22Rv1 (cell line): Measurements from ENCODE around the gene TLE3.

Source experiments
- H3K27ac ChIP-seq: fragments of 450-650 bp; 2 replicates; pipeline ENCODE4 v1.5.1; 2017
- ZFX ChIP-seq: fragments of 450-650 bp; IDR thresholded peaks from 2 replicates; pipeline ENCODE4 v1.6.1; 2017; ENCODE audit warnings: antibody characterized with exemption, borderline replicate concordance
- TF ChIP-seq, protein P1 (sequence below): fragments of 450-650 bp; IDR thresholded peaks from 2 replicates; pipeline ENCODE4 v1.5.1; 2017; ENCODE audit warnings: mild to moderate bottlenecking

TLE3 gene

DNA sequence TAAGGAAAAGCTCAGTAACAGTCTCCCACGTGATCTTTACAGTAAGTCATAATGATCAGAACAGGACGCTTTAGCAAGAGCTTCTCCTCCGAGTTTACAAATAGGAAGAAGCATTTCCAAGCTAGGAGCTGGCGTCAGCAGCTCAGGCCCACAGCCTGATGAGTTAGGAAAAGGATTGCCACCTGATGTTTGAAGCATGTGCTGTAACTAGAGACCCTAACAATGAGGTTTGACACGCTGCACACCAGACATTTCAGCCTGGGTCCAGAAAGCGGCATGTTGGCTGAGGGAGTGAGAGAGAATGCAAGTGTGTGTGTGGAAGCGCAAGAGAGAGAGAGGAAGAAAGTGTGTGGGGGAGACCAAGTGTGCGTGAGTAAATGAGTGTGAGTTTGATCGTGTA lies 47.3 kb downstream of the TLE3 start:
- TF ChIP-seq ZFX = no peak
- TF ChIP-seq, protein P1, sequence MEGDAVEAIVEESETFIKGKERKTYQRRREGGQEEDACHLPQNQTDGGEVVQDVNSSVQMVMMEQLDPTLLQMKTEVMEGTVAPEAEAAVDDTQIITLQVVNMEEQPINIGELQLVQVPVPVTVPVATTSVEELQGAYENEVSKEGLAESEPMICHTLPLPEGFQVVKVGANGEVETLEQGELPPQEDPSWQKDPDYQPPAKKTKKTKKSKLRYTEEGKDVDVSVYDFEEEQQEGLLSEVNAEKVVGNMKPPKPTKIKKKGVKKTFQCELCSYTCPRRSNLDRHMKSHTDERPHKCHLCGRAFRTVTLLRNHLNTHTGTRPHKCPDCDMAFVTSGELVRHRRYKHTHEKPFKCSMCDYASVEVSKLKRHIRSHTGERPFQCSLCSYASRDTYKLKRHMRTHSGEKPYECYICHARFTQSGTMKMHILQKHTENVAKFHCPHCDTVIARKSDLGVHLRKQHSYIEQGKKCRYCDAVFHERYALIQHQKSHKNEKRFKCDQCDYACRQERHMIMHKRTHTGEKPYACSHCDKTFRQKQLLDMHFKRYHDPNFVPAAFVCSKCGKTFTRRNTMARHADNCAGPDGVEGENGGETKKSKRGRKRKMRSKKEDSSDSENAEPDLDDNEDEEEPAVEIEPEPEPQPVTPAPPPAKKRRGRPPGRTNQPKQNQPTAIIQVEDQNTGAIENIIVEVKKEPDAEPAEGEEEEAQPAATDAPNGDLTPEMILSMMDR = no peak
- peak overlapping the region; percentile 18; the same call in 1 of the 2 replicates for H3K27ac ChIP-seq

DNA sequence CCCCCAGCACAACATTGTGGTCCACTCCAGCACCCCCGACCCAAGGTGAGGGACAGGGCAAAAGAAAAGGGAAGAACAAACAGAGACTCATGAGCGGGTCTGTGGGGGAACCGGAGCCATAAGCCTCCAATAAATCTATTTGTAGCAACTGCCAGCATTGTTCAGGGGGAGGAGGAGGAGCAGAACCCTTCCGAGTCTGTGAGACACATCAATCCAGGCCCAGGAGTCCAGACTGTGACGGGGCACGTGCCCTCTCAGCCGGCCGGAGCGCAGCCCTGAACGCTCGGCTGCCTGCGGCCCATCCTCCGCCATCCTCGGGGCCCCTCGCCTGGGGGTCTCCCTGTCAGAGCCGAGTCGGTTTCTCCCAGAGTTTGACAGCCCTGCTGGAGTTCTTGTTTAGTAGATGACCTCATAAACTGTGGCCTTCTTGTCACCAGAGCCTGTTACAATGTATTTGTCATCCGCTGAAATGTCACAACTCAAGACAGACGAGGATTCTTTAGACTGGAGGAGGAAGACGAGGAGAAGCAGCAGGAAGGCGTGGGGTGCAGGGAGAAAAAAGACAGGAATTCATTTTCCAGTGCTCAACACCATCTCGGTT lies 47.9 kb downstream of the TLE3 start:
- no peak for TF ChIP-seq ZFX
- TF ChIP-seq, protein P1 = no peak
- peak overlapping the region; percentile 18; the same call in 1 of the 2 replicates for H3K27ac ChIP-seq

DNA sequence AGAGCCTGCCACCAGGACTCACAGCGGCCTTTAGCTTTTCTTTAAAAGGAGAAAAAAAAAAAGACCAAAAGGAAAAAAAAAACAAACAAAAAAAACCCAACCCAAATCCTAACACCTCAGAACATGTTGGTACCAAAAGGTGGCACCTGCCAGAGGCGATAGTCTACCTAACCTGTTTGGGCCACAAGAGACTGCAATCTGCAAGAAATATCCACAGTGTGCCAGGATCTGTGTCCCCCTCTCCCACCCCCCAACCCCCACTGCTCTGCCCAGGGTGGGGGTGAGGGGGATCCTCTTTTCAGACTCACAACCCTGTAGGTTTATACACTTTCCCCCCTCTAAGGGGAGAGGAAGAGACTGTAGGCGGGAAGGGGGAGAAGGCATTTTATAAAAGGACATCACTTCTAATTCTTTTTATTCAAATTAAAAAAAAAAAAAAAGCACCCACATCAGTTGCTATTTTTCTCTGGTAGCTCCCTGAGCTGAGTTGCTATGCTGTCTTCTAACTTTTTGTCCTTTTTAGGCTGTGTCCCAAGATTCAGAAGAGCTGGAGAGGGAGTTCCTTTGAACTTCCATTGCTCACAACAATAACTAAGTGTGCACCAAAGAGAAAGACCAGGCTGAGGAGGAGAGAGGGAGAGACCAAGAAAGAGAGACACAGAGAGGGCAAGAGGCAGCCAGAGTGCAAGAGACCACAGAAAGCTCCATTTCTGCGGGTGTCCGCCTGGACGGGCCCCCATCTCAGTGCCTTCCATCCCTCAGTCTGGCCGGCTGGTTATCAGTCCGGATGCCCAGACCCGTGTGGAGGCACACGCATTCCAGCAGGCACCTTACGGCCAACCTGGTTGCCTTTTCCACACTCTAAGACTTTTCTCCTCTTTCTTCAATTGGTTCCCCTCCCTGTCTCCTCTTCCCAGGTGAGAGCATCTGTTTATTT lies 48.9 kb downstream of the TLE3 start:
- TF ChIP-seq, protein P1 = no peak
- no peak for TF ChIP-seq ZFX
- H3K27ac ChIP-seq = peak overlapping the region; percentile 38; the same call in 1 of the 2 replicates

DNA sequence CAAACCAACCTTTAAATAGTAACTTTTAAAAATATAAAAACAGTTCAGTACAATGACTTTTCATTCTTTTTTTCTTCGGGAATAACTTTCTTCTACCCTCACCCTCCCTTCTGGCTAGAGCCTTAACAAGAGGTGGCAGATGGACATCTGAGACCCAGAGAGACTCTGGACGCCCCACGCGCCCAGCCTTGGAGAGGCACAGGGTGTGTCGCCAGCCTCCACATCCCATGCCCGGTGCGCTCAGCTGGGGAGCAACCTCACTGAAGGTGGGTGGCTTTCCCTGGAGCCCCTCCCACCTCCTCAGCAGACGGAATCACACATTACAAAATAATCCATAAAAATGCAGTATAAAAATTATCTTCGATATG lies 49.5 kb downstream of the TLE3 start:
- no peak for TF ChIP-seq ZFX
- TF ChIP-seq, protein P1 = no peak
- peak overlapping the region; percentile 38; the same call in 1 of the 2 replicates for H3K27ac ChIP-seq

DNA sequence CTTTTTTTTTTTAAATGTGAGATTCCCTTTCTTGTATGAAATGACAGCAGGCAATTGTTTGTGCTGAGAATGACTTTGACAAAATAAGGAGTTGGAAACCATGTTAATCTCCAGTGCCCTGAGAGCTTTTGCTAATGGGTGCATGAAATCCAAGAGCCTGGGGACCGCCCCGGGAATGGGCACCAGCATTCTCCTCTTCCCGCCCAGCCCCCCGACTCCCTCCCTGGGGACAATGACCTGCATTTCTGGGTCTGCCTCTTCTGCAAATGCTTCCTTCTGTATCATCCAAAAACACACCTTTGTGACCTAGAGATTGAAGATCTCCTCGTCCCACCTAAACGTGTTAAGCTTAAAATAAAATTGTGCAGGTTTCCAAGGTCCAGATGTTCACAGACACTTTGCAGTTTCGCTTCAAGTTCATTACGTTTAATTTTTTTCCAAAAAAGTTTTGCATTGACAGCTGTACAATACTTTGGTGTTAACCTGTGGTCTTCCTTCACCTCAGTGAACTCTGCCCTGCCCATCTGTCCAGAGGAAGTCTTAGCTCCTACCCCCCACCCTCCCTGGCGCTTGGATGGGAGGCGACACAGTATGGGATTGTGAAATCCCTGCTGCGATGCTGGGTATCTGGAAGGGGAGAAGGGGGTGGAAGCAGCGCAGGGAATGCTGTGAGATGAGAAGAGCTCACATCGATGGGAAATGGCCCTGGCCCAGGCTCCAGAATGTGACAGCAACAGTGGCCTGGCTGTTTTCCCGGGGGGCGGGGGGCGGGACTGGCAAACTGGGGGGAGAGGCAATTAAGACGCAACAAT lies 50.1 kb downstream of the TLE3 start:
- H3K27ac ChIP-seq = peak overlapping the region; percentile 38
- TF ChIP-seq ZFX = no peak
- TF ChIP-seq, protein P1 = no peak

DNA sequence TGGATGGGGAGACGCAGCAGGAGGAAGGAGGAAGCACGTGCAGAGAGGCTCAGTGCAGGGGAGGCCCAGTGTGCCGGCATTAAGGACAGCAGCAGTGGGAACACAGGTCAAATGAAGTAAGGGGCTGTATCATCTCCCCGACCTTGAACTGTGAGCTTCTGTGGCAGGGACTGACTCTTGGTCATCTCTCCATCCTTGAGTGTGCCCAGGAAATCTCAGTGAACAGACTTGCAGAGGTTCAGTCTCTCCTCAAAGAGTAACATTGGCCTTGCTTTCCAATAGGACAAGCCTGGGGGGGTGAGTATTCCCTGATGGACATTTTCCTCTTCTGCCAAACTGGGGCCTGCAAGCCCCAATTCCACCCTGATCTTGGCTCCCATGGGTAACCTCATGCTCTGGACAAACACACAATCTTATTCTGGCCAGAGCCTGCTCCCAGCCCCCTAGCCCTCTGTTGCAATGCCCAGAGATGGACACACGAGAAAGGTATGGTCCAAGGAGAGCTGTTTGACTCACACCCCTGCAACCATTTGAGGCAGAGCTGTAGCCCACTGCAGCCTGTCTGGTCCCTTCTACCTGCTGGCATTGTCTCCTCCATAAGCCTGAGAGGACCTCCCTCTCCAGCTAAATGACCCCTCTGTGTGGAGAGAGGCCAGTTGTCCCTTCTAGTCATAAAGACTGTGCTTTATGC lies 50.9 kb downstream of the TLE3 start:
- H3K27ac ChIP-seq = peak overlapping the region; percentile 38
- TF ChIP-seq, protein P1 = no peak
- no peak for TF ChIP-seq ZFX
